Trophoblast cell (in vitro differentiated cells and primary cell): ENCODE results near the gene PYURF.

ENCODE experiments used
- DNase-seq, 2 donors: peaks; one replicate each; pipeline ENCODE4 v3.0.0-alpha.2; 2016
- H2AFZ ChIP-seq: 2 replicates; pipeline ENCODE4 v1.6.1; 2013; ENCODE audit warnings: low read length, moderate library complexity, mild to moderate bottlenecking; ENCODE audit not compliant: insufficient read depth, poor library complexity
- H2AK5ac ChIP-seq: 2 replicates; pipeline ENCODE4 v1.6.1; 2013; ENCODE audit warnings: mild to moderate bottlenecking, low read length
- H2BK120ac ChIP-seq: 2 replicates; pipeline ENCODE4 v1.6.1; 2013; ENCODE audit warnings: low read length, mild to moderate bottlenecking, moderate library complexity; ENCODE audit not compliant: insufficient read depth, poor library complexity
- H2BK12ac ChIP-seq: 2 replicates; pipeline ENCODE4 v1.6.1; 2013; ENCODE audit warnings: mild to moderate bottlenecking, low read length, moderate library complexity
- H2BK5ac ChIP-seq: 2 replicates; pipeline ENCODE4 v1.6.1; 2013; ENCODE audit warnings: low read length, low read depth, moderate library complexity, mild to moderate bottlenecking; ENCODE audit not compliant: poor library complexity
- H3K14ac ChIP-seq: 2 replicates; pipeline ENCODE4 v1.6.1; 2013; ENCODE audit warnings: mild to moderate bottlenecking, low read length
- H3K18ac ChIP-seq: 2 replicates; pipeline ENCODE4 v1.6.1; 2013; ENCODE audit warnings: mild to moderate bottlenecking, low read length
- H3K23ac ChIP-seq: 2 replicates; pipeline ENCODE4 v1.6.1; 2013; ENCODE audit warnings: low read length
- H3K27ac ChIP-seq: 2 replicates; pipeline ENCODE4 v1.5.1; 2013; ENCODE audit warnings: low read depth, mild to moderate bottlenecking, inconsistent platforms, low read length, moderate library complexity
- H3K27me3 ChIP-seq: 2 replicates; pipeline ENCODE4 v1.6.1; 2013; ENCODE audit warnings: inconsistent platforms, mild to moderate bottlenecking, low read length, moderate library complexity; ENCODE audit not compliant: insufficient read depth
- H3K36me3 ChIP-seq, 2 experiments: 1 replicate in 1 of 2; 2 replicates in 1 of 2; pipeline ENCODE4 v1.6.1; 2013; ENCODE audit warnings: low read length in 2 of 2, mild to moderate bottlenecking in 2 of 2, moderate library complexity in 1 of 2; ENCODE audit not compliant: insufficient read depth in 2 of 2, control insufficient read depth in 1 of 2
- H3K4ac ChIP-seq: 2 replicates; pipeline ENCODE4 v1.6.1; 2013; ENCODE audit warnings: low read depth, mild to moderate bottlenecking, low read length, moderate library complexity
- H3K4me1 ChIP-seq, 2 experiments: 1 replicate in 1 of 2; 2 replicates in 1 of 2; pipeline ENCODE4 v1.6.1; 2013; ENCODE audit warnings: low read length in 2 of 2, mild to moderate bottlenecking in 2 of 2, moderate library complexity in 1 of 2; ENCODE audit not compliant: insufficient read depth in 2 of 2, control insufficient read depth in 1 of 2
- H3K4me2 ChIP-seq: 2 replicates; pipeline ENCODE4 v1.6.1; 2013; ENCODE audit warnings: inconsistent platforms, mild to moderate bottlenecking, low read length, moderate library complexity
- H3K4me3 ChIP-seq: 2 replicates; pipeline ENCODE4 v1.5.1; 2013; ENCODE audit warnings: mild to moderate bottlenecking, low read depth, low read length, inconsistent platforms
- H3K79me1 ChIP-seq: one replicate; pipeline ENCODE4 v1.6.1; 2013; ENCODE audit warnings: low read length
- H3K79me2 ChIP-seq: 2 replicates; pipeline ENCODE4 v1.6.1; 2013; ENCODE audit warnings: low read length, mild to moderate bottlenecking; ENCODE audit not compliant: control insufficient read depth, insufficient read depth, poor library complexity
- H3K9ac ChIP-seq: 2 replicates; pipeline ENCODE4 v1.6.1; 2013; ENCODE audit warnings: mild to moderate bottlenecking, low read length
- H3K9me3 ChIP-seq: 2 replicates; pipeline ENCODE4 v1.6.1; 2013; ENCODE audit warnings: low read depth, mild to moderate bottlenecking, control low read depth, inconsistent platforms, low read length; ENCODE audit not compliant: insufficient read depth
- H4K12ac ChIP-seq: 2 replicates; pipeline ENCODE4 v1.6.1; 2013; ENCODE audit warnings: low read depth, mild to moderate bottlenecking, low read length, moderate library complexity
- H4K8ac ChIP-seq: 2 replicates; pipeline ENCODE4 v1.6.1; 2013; ENCODE audit warnings: low read depth, mild to moderate bottlenecking, low read length, moderate library complexity
- H4K91ac ChIP-seq: one replicate; pipeline ENCODE4 v1.6.1; 2013; ENCODE audit warnings: low read depth, mild to moderate bottlenecking, low read length, moderate library complexity
- WGBS: extraction: QIAGEN DNeasy Blood & Tissue Kit; methylation state at CpG from one replicate; pipeline ENCODE4 v1.1.7; 2013; ENCODE audit warnings: missing lambda C conversion rate; ENCODE audit not compliant: insufficient read length, insufficient coverage; ENCODE audit errors: extremely low coverage; 5-methylcytosine and 5-hydroxymethylcytosine counted together

PYURF gene

DNA sequence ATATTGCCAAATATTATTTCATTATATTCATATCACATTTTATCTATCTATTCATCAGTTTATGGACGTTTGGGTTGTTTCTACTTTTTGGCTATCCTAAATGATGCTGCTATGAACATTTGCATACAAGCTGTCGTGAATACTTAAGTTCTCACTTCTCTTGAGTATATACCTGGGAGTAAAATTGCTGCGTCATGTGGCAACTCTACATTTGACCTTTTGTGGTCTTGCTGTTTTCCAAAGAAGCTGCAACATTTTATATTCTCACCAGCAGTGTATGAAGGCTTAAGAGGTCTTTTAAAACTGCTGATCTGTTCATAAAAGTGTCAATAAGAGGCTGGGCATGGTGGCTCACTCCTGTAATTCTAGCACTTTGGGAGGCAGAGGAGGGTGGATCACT, 5.8 kb downstream of the PYURF start:
- Histone ChIP-seq H4K12ac (no peak overlapping the region), H2AFZ (no peak overlapping the region), H3K27ac (no peak overlapping the region), H2AK5ac (no peak overlapping the region), H3K4me3 (no peak overlapping the region), H3K79me2 (no peaks in the 10 kb centered on the region), H3K9me3 (no peaks in the 10 kb centered on the region), H2BK5ac (no peak overlapping the region), H3K4me2 (no peak overlapping the region), H3K14ac (no peak overlapping the region), H2BK120ac (no peak overlapping the region), H3K9ac (no peak overlapping the region), H4K8ac (no peak overlapping the region), H3K27me3 (no peaks in the 10 kb centered on the region), H3K4ac (no peak overlapping the region), H3K4me1 (peaks cover 0 to 2% of the 10 kb centered on the region in 2 experiments), H4K91ac (no peak overlapping the region), H2BK12ac (no peak overlapping the region), H3K79me1 (no peaks in the 10 kb centered on the region), H3K18ac (no peak overlapping the region), H3K36me3 (peaks cover 0 to 4% of the 10 kb centered on the region in 2 experiments), H3K23ac (no peak overlapping the region)
- no CpG with 5 or more reads among the region's 3 CpGs for WGBS
- DNase-seq = no peak

DNA sequence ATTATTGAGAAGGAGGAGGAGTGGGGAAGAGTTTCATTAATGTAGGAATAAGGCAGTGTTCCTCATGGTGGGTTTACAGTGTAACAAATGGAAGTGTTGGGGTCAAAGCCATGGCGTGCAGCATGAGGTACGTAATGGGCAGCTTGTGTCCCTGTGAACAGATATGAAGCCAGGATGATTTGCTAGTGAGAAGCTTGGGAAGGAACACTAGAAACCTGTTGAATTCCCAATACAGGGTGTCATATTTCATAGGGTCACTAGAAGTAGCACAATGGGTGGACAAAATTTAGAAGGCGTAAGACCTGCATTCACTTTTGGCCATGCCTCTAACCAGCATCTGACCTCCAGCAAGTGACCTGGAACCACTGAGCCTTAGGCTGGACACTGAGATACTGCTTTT, 6.8 kb downstream of the PYURF start:
- Histone ChIP-seq H2BK5ac (no peak overlapping the region), H3K9ac (no peak overlapping the region), H3K4ac (no peak overlapping the region), H4K91ac (no peak overlapping the region), H3K14ac (no peak overlapping the region), H4K8ac (no peak overlapping the region), H2BK120ac (no peak overlapping the region), H3K9me3 (no peaks in the 10 kb centered on the region), H2AFZ (no peak overlapping the region), H2AK5ac (no peak overlapping the region), H4K12ac (no peak overlapping the region), H3K18ac (no peak overlapping the region), H3K27ac (no peak overlapping the region), H3K23ac (no peak overlapping the region), H3K36me3 (peaks cover 0 to 4% of the 10 kb centered on the region in 2 experiments), H2BK12ac (no peak overlapping the region), H3K4me1 (peaks cover 0 to 2% of the 10 kb centered on the region in 2 experiments), H3K4me3 (no peak overlapping the region), H3K27me3 (no peaks in the 10 kb centered on the region), H3K4me2 (no peak overlapping the region), H3K79me2 (no peaks in the 10 kb centered on the region), H3K79me1 (no peaks in the 10 kb centered on the region)
- DNase-seq = no peak
- WGBS = no CpG with 5 or more reads among the region's 3 CpGs

DNA sequence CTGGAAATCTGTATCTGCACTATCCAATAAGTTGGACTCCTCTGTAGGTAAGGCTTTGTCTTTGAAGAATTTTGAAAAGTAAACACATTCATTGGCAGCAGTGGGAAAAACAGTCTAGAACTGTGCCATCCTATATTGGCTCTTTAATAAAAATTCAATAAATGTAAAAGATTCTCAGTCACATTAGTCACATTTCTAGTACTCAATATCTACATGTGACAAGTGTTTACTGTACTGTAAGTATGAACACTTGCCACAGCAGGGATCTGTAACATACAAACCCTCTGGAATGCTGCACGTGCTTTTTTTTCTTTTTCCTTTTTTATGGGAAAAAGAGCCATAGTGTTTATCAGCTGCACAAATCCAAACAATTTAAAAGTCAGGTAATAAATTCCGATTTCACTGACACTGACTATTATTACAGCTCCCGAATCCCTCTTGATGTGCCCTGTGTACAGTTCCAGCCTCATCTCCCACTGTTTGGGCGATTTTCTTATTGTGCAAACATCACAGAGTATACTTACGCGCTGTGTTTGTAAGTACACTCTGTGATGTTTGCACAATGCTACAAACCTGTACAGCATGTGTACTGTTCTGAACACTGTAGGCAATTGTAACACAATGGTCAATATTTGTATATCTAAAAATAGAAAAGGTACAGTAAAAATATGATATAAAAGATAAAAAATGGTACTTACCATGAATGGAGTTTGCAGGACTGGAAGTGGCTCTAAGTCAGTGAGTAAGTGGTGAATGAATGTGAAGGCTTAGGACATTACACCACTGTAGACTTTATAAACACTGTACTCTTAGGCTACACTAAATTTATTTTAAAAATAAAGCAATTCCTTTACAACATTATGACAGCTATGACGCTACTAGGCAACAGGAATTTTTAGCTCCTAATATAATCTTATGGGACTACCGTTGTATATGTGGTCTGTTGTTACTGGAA, 8.7 kb downstream of the PYURF start:
- Histone ChIP-seq H2BK5ac (no peak overlapping the region), H2AK5ac (no peak overlapping the region), H3K79me1 (no peaks in the 10 kb centered on the region), H3K9ac (no peak overlapping the region), H3K23ac (no peak overlapping the region), H3K79me2 (no peaks in the 10 kb centered on the region), H3K4me2 (no peak overlapping the region), H2AFZ (no peak overlapping the region), H3K9me3 (no peaks in the 10 kb centered on the region), H3K27ac (no peak overlapping the region), H3K4ac (no peak overlapping the region), H2BK120ac (no peak overlapping the region), H4K8ac (no peak overlapping the region), H3K18ac (no peak overlapping the region), H3K4me1 (peaks cover 0 to 2% of the 10 kb centered on the region in 2 experiments), H4K12ac (no peak overlapping the region), H3K27me3 (no peaks in the 10 kb centered on the region), H4K91ac (no peak overlapping the region), H3K14ac (no peak overlapping the region), H3K36me3 (no peaks in the 10 kb centered on the region), H3K4me3 (no peak overlapping the region), H2BK12ac (no peak overlapping the region)
- no peak for DNase-seq
- no CpG with 5 or more reads among the region's 8 CpGs for WGBS

DNA sequence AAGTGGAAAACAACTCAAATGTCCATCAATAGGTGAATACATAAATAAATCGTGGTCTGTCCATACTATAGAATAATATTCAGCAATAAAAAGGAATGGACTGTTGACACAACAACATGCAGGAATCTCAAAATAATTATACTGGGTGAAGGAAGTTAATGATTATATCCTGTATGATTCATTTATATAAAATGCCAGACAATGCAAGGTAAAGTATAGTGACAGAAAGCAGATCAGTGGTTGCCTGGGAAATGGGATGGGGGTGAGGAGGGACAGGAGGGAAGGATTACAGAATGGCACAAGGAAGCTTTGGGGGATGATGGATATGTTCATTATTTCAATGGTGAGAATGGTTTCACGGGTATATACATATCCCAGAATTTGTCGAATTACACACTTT, 12.3 kb downstream of the PYURF start:
- Histone ChIP-seq H3K9me3 (no peaks in the 10 kb centered on the region), H3K79me1 (no peaks in the 10 kb centered on the region), H4K91ac (no peak overlapping the region)

More for the DNA sequence above, 12.3 kb downstream of the PYURF start:
- DNase-seq = no peak
- Histone ChIP-seq H2AK5ac (no peak overlapping the region), H3K23ac (no peak overlapping the region), H3K4me2 (no peak overlapping the region), H3K79me2 (no peaks in the 10 kb centered on the region), H3K4me3 (no peak overlapping the region), H3K14ac (no peak overlapping the region), H3K27ac (no peak overlapping the region), H3K4me1 (no peaks in the 10 kb centered on the region), H4K12ac (no peak overlapping the region), H3K9ac (no peak overlapping the region), H2BK12ac (no peak overlapping the region), H3K36me3 (no peaks in the 10 kb centered on the region), H2AFZ (no peak overlapping the region), H2BK120ac (no peak overlapping the region), H2BK5ac (no peak overlapping the region), H4K8ac (no peak overlapping the region), H3K18ac (no peak overlapping the region), H3K4ac (no peak overlapping the region), H3K27me3 (no peaks in the 10 kb centered on the region)
- WGBS = no CpG with 5 or more reads among the region's 3 CpGs
